ENCODE measurements around the gene IFNGR2. TPM values are rescaled to one million over a fixed set of nuclear protein-coding genes. Genes with fewer than 3 reads are reported as not detected.
A peak's percentile ranks its signal among the peaks of the same experiment; 100 is the strongest.
"Not testable (repeated sequence)": the region's sequence is repeated elsewhere in the genome, so short reads cannot be mapped to it uniquely, and the experiment has no call there.

Gene IFNGR2
- total and polyA plus RNA-seq, 9 donors: 39.6 to 125 (median 46.7) TPM

GRCh38 chr21:33374450-33375096 lies 28.6 kb upstream of the IFNGR2 start:
- no peak overlapping the region for H3K4me3 ChIP-seq
- no peak overlapping the region for H3K27ac ChIP-seq
- DNase-seq: peak in 3 of 5 donors; percentile 44 to 53 (median 47)
- intact Hi-C loops (cut with DNase I): loop anchor here in 1 of 4 donors (10.0 kb wide), 1 partner anchor 170 kb away; no protein-coding TSS in a partner anchor
- no peaks in the 10 kb centered on the region for H3K36me3 ChIP-seq
- H3K27me3 ChIP-seq: no peaks in the 10 kb centered on the region
- H3K9me3 ChIP-seq: no peaks in the 10 kb centered on the region
- WGBS, 3 donors: 15 to 23% (median 19%) methylated on average over 4 of the region's 4 CpGs
- TF ChIP-seq EP300 (IDR thresholded peaks at IDR 0.05) (no peak), CTCF (IDR thresholded peaks at IDR 0.05) (peak in 1 of 3 donors; percentile 20)
- H3K4me1 ChIP-seq (ENCODE audit: insufficient read depth): peaks cover 1% of the 10 kb centered on the region

- Histone ChIP-seq H3K36me3 (no peaks in the 10 kb centered on the region), H3K27ac (no peak overlapping the region), H3K27me3 (no peaks in the 10 kb centered on the region), H3K4me1 (ENCODE audit: insufficient read depth) (peaks cover 5% of the 10 kb centered on the region), H3K9me3 (no peaks in the 10 kb centered on the region), H3K4me3 (no peak overlapping the region)
- WGBS, 3 donors: 66 to 74% (median 72%) methylated on average over 5 of the region's 5 CpGs
- TF ChIP-seq CTCF (IDR thresholded peaks at IDR 0.05) (no peak), POLR2A (IDR thresholded peaks at IDR 0.05) (no peak), EP300 (IDR thresholded peaks at IDR 0.05) (no peak)
- no peak for DNase-seq
- intact Hi-C loops (cut with DNase I): loop anchor here in 1 of 4 donors (10.0 kb wide), 1 partner anchor 170 kb away; no protein-coding TSS in a partner anchor
Observed at GRCh38 chr21:33375101-33375644, 28.0 kb upstream of the IFNGR2 start.

- 83 to 86% (median 85%) methylated on average over 6 of the region's 6 CpGs for WGBS, 3 donors
- Histone ChIP-seq H3K4me3 (no peak overlapping the region), H3K36me3 (no peaks in the 10 kb centered on the region), H3K27ac (no peak overlapping the region), H3K4me1 (ENCODE audit: insufficient read depth) (peaks cover 8% of the 10 kb centered on the region), H3K9me3 (no peaks in the 10 kb centered on the region), H3K27me3 (no peaks in the 10 kb centered on the region)
- no peak for DNase-seq
- intact Hi-C loops (cut with DNase I): loop anchor here in 1 of 4 donors (10.0 kb wide), 1 partner anchor 173 kb away; no protein-coding TSS in a partner anchor
- no peak for TF ChIP-seq EP300 (IDR thresholded peaks at IDR 0.05)
- TF ChIP-seq CTCF (IDR thresholded peaks at IDR 0.05): no peak
- TF ChIP-seq POLR2A (IDR thresholded peaks at IDR 0.05): no peak
Observed at GRCh38 chr21:33377221-33377920, 25.8 kb upstream of the IFNGR2 start.

GRCh38 chr21:33378081-33378480 lies 25.1 kb upstream of the IFNGR2 start:
- no peak for DNase-seq
- no peak overlapping the region for H3K27ac ChIP-seq
- no peaks in the 10 kb centered on the region for H3K9me3 ChIP-seq
- TF ChIP-seq EP300 (IDR thresholded peaks at IDR 0.05): no peak
- TF ChIP-seq POLR2A (IDR thresholded peaks at IDR 0.05): no peak
- TF ChIP-seq CTCF (IDR thresholded peaks at IDR 0.05): no peak
- H3K4me3 ChIP-seq: no peak overlapping the region
- intact Hi-C loops (cut with DNase I): loop anchor here in 1 of 4 donors (10.0 kb wide), 1 partner anchor 173 kb away; no protein-coding TSS in a partner anchor
- H3K36me3 ChIP-seq: no peaks in the 10 kb centered on the region
- peaks cover 10% of the 10 kb centered on the region for H3K4me1 ChIP-seq (ENCODE audit: insufficient read depth)
- no peaks in the 10 kb centered on the region for H3K27me3 ChIP-seq
- 90 to 92% (median 91%) methylated on average over 9 of the region's 9 CpGs for WGBS, 3 donors

GRCh38 chr21:33379934-33380333 lies 23.3 kb upstream of the IFNGR2 start:
- H3K4me3 ChIP-seq, H3K27me3 ChIP-seq, H3K36me3 ChIP-seq, DNase-seq, H3K9me3 ChIP-seq: not testable (repeated sequence)
- intact Hi-C loops (cut with DNase I): loop anchor here in 1 of 4 donors (10.0 kb wide), 1 partner anchor 175 kb away; no protein-coding TSS in a partner anchor
- H3K4me1 ChIP-seq (ENCODE audit: insufficient read depth): peaks cover 11% of the 10 kb centered on the region
- H3K27ac ChIP-seq: peak overlapping the region in 1 of 2 donors; percentile 11
- 64 to 75% (median 72%) methylated on average over 1 of the region's 1 CpG for WGBS, 3 donors

All from ovary (tissue), 9 donors.